Measurements from ENCODE around the gene NOCT.

GRCh38 chr4:138992676-138993075 is 22.9 kb upstream of the NOCT start:
- TF ChIP-seq CTCF (IDR thresholded peaks at IDR 0.05) (no peak), EZH2phosphoT487 (IDR thresholded peaks at IDR 0.05) (no peak), EZH2 (IDR thresholded peaks at IDR 0.05) (no peak)
